GM19324 (cell line): ENCODE data around the gene ZCCHC14.

Experiments used
- ATAC-seq: cut with Tn5 transposase; IDR thresholded peaks from one replicate; pipeline ENCODE4 v1.9.1; 2021; ENCODE audit warnings: mild to moderate bottlenecking, moderate library complexity; ENCODE audit not compliant: unreplicated experiment, low FRiP score

Gene ZCCHC14

DNA sequence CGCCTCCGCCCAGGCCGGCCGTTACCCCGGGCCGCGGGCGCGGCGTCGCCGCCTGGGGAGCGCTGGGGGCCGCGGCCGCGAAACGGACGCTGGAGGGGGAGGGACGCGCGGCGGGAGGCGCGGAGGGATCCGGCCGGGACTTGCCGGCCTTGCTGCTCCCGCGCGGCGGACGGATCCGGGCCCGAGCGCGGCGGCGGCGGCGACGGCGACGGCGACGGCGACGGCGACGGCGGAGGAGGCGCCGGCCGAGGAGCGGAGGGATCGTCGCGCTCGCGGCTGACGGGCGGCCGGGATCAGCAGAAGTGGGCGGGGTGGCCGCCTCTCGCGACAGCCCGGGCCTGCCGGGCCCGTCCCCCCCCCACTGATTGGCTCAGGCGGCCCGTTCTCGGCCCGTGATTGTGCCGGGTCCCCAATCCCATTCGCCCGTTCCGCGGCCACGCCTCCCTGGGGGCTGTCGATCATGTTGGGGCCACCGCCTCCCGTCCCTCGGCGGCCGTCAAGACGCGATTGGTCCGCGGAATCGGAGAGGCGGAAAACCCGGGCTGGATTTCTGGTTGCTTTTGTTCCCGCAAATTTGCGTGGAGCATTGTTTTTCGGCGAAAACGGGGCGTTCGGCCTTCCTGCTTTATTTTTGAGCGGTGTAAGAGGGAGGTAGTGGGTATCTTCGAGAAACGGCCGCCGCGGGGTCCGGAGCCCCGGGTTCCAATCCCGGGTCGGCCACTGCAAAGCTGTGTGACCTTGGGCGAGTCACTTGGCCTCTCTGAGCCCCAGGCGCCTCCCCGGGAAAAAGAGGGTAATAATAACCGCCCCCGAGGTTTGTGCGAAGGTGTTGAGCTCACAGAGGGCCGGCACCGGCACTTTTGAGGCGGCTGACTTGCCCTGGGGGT, at the start of gene ZCCHC14:
Gene ZCCHC14 (minus strand): TSS at position 304 of the 887 bp plus-strand sequence. CDS start 786 bp downstream, outside the sequence.
- ATAC-seq = peak; percentile 76

GRCh38 chr16:87541872-87542234, 49.0 kb upstream of the ZCCHC14 start:
- ATAC-seq = no peak

DNA sequence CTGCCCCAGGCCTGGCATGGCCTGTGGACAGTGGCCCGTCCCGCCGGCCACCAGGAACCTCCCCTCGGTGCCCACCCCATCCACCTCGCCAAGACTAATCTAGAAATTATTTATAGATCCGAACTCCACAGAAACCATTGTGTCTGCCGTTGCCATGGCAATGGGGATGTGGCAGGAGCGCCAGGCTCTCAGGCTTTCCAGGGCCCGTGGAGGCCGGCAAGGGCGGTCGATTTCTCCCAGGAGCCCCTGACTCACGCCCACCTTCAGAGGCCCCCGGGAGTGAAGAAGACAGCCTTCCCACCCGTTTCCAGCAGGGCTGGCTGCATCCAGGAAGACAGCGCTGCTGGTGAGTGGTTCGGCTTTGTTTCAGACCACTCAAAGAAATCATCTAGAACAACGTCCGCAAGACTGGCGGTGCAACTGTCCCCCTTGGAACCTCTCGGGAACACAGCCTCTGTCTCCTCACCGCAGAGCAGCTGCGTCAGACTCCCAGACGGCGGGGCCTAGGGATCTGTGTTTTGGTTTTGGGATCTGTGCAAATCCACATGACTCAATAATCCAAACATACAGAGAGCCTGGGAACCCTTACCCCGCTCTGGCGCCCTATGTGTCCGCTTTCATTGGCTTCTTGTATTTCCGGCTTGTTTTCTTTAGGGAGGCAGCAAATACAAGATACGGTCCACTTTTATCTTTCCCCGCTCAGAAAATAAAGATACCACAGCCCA, 48.5 kb upstream of the ZCCHC14 start:
- ATAC-seq = no peak

DNA sequence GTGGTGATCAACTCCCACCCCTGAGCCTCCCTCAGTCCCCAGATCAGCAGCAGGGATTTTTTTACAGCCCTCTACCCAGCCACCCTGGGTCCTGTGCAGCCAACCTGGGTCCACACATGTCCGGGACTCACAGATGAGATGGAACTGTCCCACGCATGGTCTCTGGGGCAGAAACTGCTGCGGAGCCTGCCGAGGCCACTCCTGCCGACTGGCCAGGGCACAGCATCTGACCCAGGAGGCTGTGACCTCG, 48.0 kb upstream of the ZCCHC14 start:
- no peak for ATAC-seq

DNA sequence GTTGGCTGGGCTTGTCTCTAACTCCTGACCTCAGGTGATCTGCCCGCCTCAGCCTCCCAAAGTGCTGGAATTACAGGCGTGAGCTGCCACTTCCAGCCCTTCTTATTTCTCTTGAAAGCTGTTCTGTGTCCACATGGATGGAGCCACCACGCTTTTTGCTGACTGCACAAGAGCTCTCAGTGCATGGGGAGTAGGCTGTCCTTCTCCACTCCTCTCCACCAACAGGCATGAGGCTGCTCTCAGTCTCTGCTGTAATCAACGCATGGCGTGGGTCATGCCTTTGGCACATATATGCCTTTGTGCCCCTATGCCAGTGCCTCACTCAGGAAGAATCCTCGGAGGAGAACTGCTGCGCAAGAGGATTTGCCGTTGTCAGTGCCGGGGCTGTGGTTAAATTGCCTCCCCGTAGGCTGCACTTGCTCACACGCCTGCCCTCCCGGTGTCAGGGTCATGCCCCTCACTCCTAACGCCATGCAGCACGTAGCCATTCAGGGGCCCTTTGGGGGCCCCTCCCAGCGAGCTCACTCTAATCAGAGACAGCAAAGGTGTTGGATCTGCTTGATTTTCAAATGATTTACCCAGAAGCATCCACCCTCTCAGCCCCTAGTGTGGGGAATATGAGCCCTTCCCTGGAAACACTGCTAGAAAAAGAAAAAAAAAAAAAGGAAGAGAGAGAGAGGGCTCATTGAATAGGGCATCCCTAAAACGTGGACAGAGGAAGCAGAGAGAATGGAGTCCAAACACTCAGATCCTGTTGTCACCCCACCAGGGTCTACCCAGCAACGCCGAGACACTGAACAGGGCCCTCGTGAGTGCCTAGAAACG, 47.5 kb upstream of the ZCCHC14 start:
- ATAC-seq = no peak

GRCh38 chr16:87539113-87539512, 46.3 kb upstream of the ZCCHC14 start:
- ATAC-seq = no peak

- ATAC-seq = no peak
Measured at GRCh38 chr16:87538594-87538993, 45.8 kb upstream of the ZCCHC14 start.

- no peak for ATAC-seq
Measured at GRCh38 chr16:87538160-87538559, 45.3 kb upstream of the ZCCHC14 start.

DNA sequence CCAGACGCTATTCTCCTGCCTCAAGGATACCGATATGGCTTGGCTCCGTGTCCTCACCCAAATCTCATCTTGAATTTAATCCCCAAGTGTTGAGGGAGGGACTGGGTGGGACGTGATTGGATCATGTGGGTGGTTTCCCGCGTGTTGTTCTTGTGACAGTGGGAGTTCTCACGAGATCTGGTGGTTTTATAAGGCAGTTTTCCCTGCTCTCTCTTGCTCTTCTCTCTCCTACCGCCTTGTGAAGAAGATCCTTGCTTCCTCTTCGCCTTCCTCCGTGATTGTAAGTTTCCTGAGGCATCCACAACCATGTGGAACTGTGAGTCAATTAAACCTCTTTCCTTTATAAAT, 43.9 kb upstream of the ZCCHC14 start:
- ATAC-seq = no peak

GRCh38 chr16:87535855-87536794, 43.3 kb upstream of the ZCCHC14 start:
- no peak for ATAC-seq

DNA sequence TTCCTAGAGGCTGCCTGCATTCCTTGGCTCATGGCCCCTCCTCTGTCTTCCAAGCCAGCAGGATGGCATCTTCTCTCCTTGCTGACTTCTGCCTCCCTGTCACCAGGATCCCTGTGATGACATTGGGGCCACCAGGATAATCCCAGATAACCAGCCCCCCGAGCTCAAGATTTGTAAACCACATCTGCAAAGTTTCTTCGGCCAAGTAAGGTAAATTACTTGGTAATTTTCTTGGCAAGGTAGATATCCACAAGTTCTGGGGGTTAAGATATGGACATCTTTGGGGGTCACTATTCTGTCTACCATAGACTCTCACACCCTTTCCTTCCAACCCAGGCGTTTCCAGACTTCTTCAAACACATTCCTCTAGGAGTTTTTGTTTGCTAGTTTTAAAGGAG, 42.6 kb upstream of the ZCCHC14 start:
- ATAC-seq = no peak

DNA sequence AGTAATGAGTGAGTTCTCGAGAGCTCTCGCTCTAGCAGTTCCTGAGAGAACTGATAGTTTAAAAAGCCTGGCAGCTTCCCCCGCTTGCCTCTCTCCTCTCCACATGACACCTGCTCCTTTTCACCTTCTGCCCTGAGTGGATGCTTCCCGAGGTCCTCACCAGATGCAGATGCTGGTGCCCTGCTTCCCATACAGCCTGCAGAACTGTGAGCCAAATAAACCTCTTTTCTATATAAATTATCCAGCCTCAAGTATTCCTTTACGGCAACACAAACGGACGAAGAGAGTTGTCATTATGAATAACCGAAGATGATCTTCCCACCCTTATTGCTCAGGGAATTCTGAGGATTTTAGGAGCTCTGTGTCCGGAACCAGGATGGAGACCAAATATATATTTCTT, 41.9 kb upstream of the ZCCHC14 start:
- no peak for ATAC-seq

GRCh38 chr16:87534030-87534653, 41.3 kb upstream of the ZCCHC14 start:
- ATAC-seq = no peak

GRCh38 chr16:87533061-87533460, 40.2 kb upstream of the ZCCHC14 start:
- ATAC-seq = no peak

- no peak for ATAC-seq
Measured at GRCh38 chr16:87531418-87531817, 38.6 kb upstream of the ZCCHC14 start.

- no peak for ATAC-seq
Measured at GRCh38 chr16:87528690-87529579, 36.1 kb upstream of the ZCCHC14 start.

- ATAC-seq = no peak
Measured at GRCh38 chr16:87527055-87527724, 34.4 kb upstream of the ZCCHC14 start.

DNA sequence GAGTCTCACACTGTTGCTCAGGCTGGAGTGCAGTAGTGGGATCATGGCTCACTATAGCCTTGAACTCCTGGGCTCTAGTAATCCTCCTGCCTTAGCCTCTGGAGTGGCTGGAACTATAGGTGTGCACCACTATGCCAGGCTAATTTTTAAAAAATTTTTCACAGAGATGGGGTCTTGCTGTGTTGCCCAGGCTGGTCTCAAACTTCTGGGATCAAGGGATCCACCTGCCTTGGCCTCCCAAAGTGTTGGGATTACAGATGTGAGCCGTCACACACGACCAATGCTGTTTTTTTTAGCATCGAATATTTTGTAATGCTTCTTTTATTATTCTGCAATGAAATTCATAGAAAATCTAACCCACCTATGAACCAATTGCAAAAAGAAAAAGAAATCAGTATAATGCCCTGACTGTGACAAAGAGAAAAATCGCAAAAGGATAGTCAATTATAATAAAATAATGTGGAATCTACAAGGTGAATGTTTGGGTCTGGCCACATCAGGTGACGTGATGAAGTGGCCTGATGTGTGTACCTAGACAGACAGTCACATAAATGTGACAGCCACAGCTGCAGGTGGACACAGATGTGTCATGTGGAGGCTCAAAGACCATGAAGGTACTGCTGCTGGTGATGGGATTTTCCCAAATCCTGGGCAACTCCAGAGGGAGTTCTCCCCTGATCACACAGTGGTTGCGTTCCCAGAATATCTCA, 33.6 kb upstream of the ZCCHC14 start:
- ATAC-seq = no peak
